Neutrophil (primary cell): ENCODE results near the gene ESPN.

ENCODE experiments used
- H3K27ac ChIP-seq: fragments of 200-600 bp; sonication (generic); 2 replicates; pipeline ENCODE4 v1.5.1; 2016; ENCODE audit warnings: mild to moderate bottlenecking, moderate library complexity
- H3K27me3 ChIP-seq: fragments of 200-600 bp; sonication (generic); 2 replicates; pipeline ENCODE4 v1.6.0; 2016; ENCODE audit warnings: mild to moderate bottlenecking
- H3K36me3 ChIP-seq: fragments of 200-600 bp; sonication (generic); 2 replicates; pipeline ENCODE4 v1.5.1; 2017
- H3K4me1 ChIP-seq, 2 experiments: fragments of 200-600 bp in 1 of 2; sonication (generic) in 1 of 2; 1 replicate in 1 of 2; 2 replicates in 1 of 2; pipeline versions ENCODE4 v1.5.1 to v1.6.1; 2013 to 2016; ENCODE audit warnings: low read depth in 1 of 2, low read length in 1 of 2, mild to moderate bottlenecking in 1 of 2, moderate library complexity in 1 of 2; ENCODE audit not compliant: control insufficient read depth in 1 of 2, insufficient read depth in 1 of 2
- H3K4me3 ChIP-seq, 2 experiments: fragments of 200-600 bp in 1 of 2; sonication (generic) in 1 of 2; 1 replicate in 1 of 2; 2 replicates in 1 of 2; pipeline ENCODE4 v1.5.1; 2013 to 2016; ENCODE audit warnings: low read depth in 1 of 2, low read length in 1 of 2, mild to moderate bottlenecking in 1 of 2, moderate library complexity in 1 of 2
- H3K9me3 ChIP-seq: fragments of 200-600 bp; sonication (generic); 2 replicates; pipeline ENCODE4 v1.5.1; 2016
- TF ChIP-seq, protein P1 (sequence below): fragments of 200-600 bp; sonication (generic); IDR thresholded peaks from 2 replicates; pipeline ENCODE4 v1.5.1; 2016; ENCODE audit warnings: antibody characterized with exemption

ESPN gene

GRCh38 chr1:6385488-6386191 is 38.9 kb upstream of the ESPN start:
- Histone ChIP-seq H3K9me3 (no peaks in the 10 kb centered on the region), H3K27me3 (peaks cover under 1% of the 10 kb centered on the region), H3K4me3 (no peak overlapping the region), H3K36me3 (no peaks in the 10 kb centered on the region), H3K27ac (no peak overlapping the region), H3K4me1 (no peaks in the 10 kb centered on the region)
- TF ChIP-seq, protein P1, sequence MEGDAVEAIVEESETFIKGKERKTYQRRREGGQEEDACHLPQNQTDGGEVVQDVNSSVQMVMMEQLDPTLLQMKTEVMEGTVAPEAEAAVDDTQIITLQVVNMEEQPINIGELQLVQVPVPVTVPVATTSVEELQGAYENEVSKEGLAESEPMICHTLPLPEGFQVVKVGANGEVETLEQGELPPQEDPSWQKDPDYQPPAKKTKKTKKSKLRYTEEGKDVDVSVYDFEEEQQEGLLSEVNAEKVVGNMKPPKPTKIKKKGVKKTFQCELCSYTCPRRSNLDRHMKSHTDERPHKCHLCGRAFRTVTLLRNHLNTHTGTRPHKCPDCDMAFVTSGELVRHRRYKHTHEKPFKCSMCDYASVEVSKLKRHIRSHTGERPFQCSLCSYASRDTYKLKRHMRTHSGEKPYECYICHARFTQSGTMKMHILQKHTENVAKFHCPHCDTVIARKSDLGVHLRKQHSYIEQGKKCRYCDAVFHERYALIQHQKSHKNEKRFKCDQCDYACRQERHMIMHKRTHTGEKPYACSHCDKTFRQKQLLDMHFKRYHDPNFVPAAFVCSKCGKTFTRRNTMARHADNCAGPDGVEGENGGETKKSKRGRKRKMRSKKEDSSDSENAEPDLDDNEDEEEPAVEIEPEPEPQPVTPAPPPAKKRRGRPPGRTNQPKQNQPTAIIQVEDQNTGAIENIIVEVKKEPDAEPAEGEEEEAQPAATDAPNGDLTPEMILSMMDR: no peak

GRCh38 chr1:6386371-6386949 is 38.1 kb upstream of the ESPN start:
- TF ChIP-seq, protein P1: no peak
- H3K27me3 ChIP-seq: peaks cover 9% of the 10 kb centered on the region
- no peaks in the 10 kb centered on the region for H3K9me3 ChIP-seq
- H3K4me3 ChIP-seq: no peak overlapping the region
- H3K36me3 ChIP-seq: no peaks in the 10 kb centered on the region
- H3K27ac ChIP-seq: no peak overlapping the region
- H3K4me1 ChIP-seq: no peaks in the 10 kb centered on the region

- Histone ChIP-seq H3K4me1 (peaks cover 17 to 21% of the 10 kb centered on the region in 2 experiments), H3K9me3 (no peaks in the 10 kb centered on the region), H3K27me3 (peaks cover 41% of the 10 kb centered on the region), H3K27ac (no peak overlapping the region), H3K36me3 (no peaks in the 10 kb centered on the region), H3K4me3 (no peak overlapping the region)
- TF ChIP-seq, protein P1: no peak
These were observed 34.6 kb upstream of the ESPN start for GRCh38 chr1:6389971-6390370.

- H3K27me3 ChIP-seq: peaks cover 58% of the 10 kb centered on the region
- no peaks in the 10 kb centered on the region for H3K36me3 ChIP-seq
- peaks cover 17 to 21% of the 10 kb centered on the region in 2 experiments for H3K4me1 ChIP-seq
- H3K27ac ChIP-seq: no peak overlapping the region
- H3K4me3 ChIP-seq: peak overlapping the region in 1 of 2 experiments; percentile 25
- TF ChIP-seq, protein P1: no peak
- no peaks in the 10 kb centered on the region for H3K9me3 ChIP-seq
These were observed 32.4 kb upstream of the ESPN start for GRCh38 chr1:6391951-6392808.

DNA sequence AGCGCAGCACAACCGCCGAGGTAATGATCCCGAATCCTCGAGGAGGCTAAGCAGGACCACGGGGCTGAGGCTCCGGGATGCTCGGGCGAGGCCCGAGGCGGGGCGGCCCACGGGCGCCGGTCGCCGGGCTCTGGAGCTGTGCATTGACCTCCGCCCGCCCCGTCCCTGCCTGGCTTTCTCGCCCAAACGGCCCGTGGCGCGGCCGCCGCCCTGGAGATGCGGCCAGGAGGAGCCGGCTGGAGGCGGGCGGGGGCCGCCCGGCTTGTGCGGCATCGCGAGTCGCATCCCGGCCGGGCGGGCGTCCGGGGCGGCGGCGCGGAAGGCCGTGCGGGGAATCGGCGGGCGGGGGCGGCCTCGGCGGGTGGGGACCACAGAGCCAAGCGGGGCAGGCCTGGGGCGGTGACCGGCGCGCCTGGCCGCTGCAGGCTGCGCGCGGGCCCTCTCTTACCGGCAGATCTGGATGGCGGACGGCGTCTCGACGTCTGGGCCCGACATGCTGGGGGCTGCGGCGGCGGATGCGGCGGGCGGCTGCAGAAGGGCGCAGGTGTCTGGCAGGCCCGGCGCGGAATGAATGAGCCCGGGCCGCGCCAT is 31.7 kb upstream of the ESPN start:
- peaks cover 17 to 21% of the 10 kb centered on the region in 2 experiments for H3K4me1 ChIP-seq
- H3K36me3 ChIP-seq: no peaks in the 10 kb centered on the region
- no peaks in the 10 kb centered on the region for H3K9me3 ChIP-seq
- TF ChIP-seq, protein P1: no peak
- peaks cover 65% of the 10 kb centered on the region for H3K27me3 ChIP-seq
- H3K27ac ChIP-seq: no peak overlapping the region
- peak overlapping the region; percentile 25 to 65 for H3K4me3 ChIP-seq
